DLD1 (cell line): Measurements from ENCODE around the gene EFNA3.

ENCODE experiments used
- in situ Hi-C: cut with HindIII; loops from 2 replicates; pipeline ENCODE4 v1.10.0; 2017; ENCODE audit warnings: low sequenced_read_pairs

The EFNA3 gene

GRCh38 chr1:155078469-155079209, at the start of gene EFNA3:
EFNA3 (plus strand) TSS chr1:155078837; CDS start chr1:155078942, 105 bp downstream.
- in situ Hi-C loops: no loop called here

DNA sequence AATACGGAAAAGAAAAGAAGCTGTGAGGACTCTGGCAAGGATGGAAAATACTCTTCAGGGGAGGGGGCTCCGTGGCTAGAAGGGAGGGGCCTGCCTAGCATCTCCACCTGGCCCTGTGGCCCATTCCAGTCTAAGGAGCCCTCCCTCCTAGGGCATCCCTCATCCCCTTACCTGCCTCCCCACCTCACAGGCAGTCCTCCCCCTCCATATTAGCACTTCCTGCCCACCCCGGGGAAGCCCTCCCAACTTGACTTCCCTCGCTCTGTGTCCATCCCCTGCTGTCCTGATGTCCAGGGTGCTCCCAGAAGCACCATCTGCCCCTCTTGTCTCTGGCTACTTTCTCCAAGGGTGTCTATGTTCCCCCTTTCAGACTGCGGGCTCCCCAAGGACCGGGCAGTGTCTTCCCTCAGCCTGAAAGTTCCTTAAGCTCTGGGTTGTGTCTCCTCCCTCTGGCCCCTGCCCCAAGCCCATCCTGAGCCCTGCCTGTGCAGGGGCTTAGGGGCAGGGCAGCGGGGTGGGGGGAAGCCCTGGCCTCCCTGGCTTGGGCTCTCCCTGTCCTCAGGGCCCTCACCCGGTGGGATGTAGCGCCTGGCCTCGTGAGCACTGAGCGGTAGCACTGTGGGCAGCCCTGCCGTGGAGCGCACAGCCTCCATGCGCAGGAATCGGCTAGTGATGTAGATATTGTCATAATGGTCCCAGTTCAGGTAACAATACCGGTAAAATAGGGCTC, 49.0 kb upstream of the EFNA3 start:
- in situ Hi-C loops: no loop called here

GRCh38 chr1:155030243-155030795, 48.3 kb upstream of the EFNA3 start:
- in situ Hi-C loops: no loop called here

- in situ Hi-C loops: no loop called here
Observed at GRCh38 chr1:155030899-155031298, 47.7 kb upstream of the EFNA3 start.

DNA sequence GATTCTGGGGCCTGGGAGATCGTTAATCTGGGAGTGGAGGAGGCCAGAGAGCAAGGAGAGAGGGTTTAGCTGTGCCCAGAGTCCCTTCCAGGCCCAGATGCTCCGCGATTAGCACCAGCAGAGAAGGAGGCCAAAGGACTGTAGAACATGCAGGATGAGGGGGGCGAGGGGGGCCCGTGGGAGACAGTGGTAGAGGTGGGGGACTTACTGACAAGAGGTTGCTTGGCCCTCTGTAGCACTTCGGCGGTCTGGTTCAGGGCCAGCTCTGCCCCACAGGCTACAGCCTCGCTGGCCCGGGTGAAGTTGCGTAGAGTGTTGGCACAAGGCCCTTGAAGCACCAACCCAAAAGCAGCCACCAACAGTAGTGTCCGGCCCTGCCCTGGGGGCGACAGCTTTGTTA, 45.8 kb upstream of the EFNA3 start:
- in situ Hi-C loops: no loop called here

- in situ Hi-C loops: no loop called here
Observed at GRCh38 chr1:155033524-155033923, 45.1 kb upstream of the EFNA3 start, which contains the start of the genes DCST1 and DCST2. DCST1 (plus strand) TSS chr1:155033824; CDS start chr1:155034037, 213 bp downstream. DCST2 (minus strand) TSS chr1:155033781; CDS start chr1:155033701, 80 bp downstream.

DNA sequence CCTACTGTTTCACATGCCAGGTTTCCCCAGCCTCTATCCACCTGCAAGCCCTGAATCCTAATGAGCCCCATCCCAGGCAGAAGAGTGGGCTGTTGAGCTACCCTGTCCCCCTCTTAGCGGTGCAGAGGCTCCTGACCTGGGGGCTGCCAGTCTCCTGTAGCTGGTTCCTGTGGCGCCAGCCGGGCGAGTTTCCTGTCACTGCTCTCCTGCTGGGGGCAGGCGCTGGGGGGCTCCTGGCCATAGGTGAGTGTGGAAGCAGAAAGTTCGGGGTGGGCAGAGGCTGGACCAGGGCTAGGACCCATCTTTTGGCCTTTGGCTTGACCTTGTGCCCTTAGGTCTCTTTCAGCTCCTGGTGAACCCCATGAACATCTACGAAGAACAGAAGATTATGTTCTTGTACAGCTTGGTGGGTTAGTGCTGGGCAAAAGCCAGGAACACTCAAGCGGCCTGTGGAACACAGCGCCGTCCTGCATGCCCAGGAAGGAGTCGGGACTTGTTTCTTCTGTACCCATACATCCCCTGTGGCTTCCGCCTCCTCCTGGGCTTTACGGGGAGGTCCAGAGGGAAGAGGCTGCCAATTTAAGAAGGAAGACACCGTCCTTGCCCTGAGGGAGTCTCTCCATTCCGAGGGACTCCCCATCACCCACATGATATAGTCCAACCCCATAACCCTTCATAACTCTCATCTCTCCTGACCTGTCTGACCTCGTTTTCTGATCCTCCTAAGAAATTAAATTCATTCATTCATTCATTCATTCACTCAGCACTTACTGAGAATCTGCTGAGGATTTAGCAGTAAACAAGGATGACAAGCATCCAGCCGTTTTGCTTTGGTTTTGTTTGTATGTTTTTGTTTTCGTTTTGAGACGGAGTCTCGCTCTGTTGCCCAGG, 44.1 kb upstream of the EFNA3 start:
- in situ Hi-C loops: no loop called here

- in situ Hi-C loops: no loop called here
Observed at GRCh38 chr1:155035936-155036335, 42.7 kb upstream of the EFNA3 start.

- in situ Hi-C loops: no loop called here
Observed at GRCh38 chr1:155037043-155037442, 41.6 kb upstream of the EFNA3 start.

- in situ Hi-C loops: no loop called here
Observed at GRCh38 chr1:155037851-155038441, 40.7 kb upstream of the EFNA3 start.

DNA sequence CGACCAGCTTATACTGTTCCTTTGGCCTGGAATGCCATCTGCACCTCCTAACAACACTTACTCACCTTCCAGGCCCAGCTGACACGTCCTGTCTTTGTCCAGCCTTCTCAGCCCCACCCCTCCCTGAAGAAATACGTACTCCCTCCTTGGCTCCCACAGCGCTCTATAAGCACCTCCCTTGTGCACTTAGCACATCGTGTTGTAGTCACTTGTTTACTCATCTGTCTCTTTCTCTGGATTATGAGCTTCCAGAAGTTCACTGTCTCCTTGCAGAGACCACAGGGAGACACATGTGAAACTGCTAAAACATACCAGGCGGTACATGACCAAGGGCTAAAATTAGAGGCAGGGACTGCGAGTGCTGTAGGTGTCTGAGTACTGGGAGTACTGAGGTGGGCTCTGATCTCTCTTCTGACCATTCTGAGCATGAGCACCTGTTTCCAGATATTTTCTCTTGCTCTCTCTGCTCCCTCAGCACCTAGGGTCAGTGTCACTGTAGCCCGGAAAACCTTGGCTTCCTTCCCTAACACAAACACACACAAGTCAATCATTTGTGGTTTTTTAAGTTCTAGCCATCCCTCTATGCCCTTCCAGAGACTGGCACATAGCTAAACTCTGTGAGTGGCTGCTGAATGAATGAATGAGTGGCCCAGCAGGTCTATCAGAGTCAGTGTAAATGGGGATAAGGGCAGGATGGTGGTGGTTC, 39.9 kb upstream of the EFNA3 start:
- in situ Hi-C loops: no loop called here

- in situ Hi-C loops: no loop called here
Observed at GRCh38 chr1:155039308-155039669, 39.3 kb upstream of the EFNA3 start.

DNA sequence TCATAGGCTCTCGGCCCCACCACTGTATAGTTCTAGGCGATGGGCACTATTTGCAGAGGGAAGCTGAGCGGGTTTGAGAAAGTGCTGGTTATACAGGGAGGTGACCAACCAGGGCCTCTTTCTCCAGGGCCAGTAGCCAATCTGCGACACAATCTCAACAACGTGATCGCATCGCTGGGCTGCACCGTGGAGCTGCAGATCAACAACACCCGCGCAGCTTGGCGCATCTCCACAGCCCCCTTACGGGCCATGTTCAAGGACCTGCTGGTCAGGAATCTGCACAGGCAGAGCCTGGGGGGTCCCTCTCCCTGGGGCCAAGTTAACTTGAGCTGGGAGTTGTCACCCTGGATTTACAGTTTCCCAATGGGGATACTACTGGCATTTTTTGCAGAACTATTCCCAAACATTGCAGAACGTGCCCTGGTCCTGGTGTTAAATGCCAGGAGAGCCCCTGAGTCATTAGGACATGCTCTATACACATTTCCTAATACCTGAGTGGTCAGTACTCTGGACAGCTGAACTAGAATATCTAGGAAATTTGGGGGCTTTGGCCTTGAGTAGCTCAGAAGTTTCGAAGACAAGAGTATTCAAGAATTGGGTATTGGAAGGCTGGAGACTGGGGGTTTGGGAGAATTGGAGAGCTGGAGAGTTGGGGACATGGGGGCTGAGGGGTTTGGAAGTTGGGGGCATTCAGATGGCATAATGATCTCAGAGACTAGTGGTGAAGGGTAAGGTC, 38.1 kb upstream of the EFNA3 start:
- in situ Hi-C loops: no loop called here

- in situ Hi-C loops: no loop called here
Observed at GRCh38 chr1:155042789-155043188, 35.8 kb upstream of the EFNA3 start.

GRCh38 chr1:155043301-155043702, 35.3 kb upstream of the EFNA3 start:
- in situ Hi-C loops: no loop called here

DNA sequence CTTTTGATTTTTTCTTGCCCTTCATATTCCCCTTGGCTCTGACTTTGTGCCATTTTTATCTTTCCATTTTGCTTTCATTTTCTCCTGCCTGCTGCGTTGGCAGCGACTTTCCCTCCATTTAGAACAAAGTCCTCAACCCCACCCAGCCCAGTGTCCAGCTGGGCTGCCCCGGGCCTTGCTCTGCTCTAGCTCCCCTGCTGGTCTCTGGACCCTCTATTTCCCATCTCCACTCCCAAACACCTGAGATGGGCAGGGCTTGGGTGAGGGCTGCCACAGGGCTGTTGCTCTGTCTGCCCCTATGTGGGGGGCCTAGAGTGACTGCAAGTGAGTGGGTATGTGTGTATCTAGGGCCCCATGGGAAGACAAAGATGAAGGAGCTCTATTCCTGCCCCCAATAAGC, 34.8 kb upstream of the EFNA3 start:
- in situ Hi-C loops: no loop called here

DNA sequence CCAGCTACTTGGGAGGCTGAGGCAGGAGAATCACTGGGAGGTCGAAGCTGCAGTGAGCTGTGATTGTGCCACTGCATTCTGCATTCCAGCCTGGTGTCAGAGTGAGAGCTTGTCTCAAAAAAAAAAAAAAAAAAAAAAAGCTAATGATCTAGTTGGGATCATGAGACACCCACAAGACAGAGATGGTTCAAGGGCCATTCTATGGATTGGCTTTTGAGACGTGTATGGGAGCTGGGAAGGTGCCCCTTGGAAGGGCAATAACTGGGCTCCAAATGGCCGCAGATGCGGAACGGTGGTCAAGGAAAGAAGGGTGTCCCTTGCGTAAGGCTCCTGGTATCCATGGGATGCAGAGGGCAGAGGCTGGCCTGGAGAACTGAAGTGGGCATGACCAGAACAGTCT, 34.3 kb upstream of the EFNA3 start:
- in situ Hi-C loops: no loop called here

DNA sequence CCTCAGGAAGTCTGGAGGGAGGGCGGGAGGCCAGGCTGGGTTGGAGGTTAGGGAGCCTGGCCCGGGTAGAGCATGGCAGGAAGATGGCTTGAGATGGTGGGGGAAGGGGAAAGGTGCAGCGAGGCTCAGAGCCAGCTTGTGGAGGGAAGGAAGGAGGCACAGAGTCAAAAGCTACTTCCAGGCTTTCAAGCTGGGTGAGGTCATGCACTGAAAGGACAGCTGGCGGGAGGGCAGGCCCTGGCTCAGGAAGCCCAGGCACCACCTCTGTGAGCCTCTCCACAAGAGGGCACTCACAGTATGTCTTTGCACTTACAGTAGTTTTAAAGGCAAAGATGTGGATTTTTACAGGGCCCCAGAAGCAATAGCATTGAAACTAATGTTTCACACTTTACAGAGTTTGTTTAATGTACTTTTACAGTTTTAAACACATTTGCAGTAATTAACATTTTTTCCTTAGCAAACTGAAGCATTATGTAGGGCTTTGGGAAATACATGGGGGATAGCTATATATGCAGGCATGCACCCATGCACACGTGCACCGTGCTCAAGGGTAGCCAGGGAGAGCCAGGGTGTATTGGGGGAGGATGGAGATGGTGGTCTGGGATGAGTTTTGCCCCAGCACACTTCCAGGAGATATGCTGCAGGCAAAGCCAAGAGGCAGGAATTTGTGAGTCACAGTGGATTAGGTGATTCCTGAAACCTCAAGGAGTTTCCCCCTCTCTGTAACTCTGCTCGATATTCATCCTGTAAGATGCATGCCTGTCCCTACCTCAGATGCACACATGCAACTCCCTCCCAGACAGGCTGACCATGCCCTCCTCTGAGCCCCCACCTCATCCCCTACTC, 33.6 kb upstream of the EFNA3 start:
- in situ Hi-C loops: no loop called here
